HCT116 (cell line): ENCODE results near the gene CDK2. TPM values are rescaled to one million over a fixed set of nuclear protein-coding genes. Genes with fewer than 3 reads are reported as not detected.

Experiments used
- ATAC-seq: fragments of 200-7000 bp; cut with Tn5 transposase; 2 replicates; pipeline ENCODE4 v1.9.1; 2020; ENCODE audit warnings: mild to moderate bottlenecking, moderate library complexity
- BruUV-seq: library from RNA; stranded (reverse); fragments of 400-500 nt; replicated peaks from 2 replicates; lab custom pipeline; 2021; lab: Mats Ljungman, UMichigan
- CTCF ChIA-PET: fragments of 300-600 bp; sonication (Branson Sonifier 250); formaldehyde crosslinking; loops from one replicate; lab custom pipeline; 2021; ENCODE audit warnings: antibody characterized with exemption; lab: Charles Lee
- POLR2A ChIA-PET: fragments of 300-600, 350-600 bp; sonication (Branson Sonifier 250); formaldehyde crosslinking; loops from one replicate; lab custom pipeline; 2021; ENCODE audit warnings: antibody characterized with exemption; lab: Charles Lee
- RAD21 ChIA-PET, 2 experiments: fragments of 300-600 bp; sonication (Branson Sonifier 250); formaldehyde crosslinking; loops; one replicate each; lab custom pipeline; 2023; ENCODE audit warnings: low total read pairs in 2 of 2; ENCODE audit not compliant: uncharacterized antibody in 2 of 2, unreplicated experiment in 2 of 2, low non-redundant PET in 1 of 2; lab: Charles Lee
- DNase-seq: peaks from one replicate; pipeline ENCODE4 v3.0.0-alpha.2; 2010; ENCODE audit warnings: low read depth, low spot score
- H2AFZ ChIP-seq: fragments of 200-600 bp; shearing (Covaris generic), sonication (generic); 2 replicates; pipeline ENCODE4 v1.6.1; 2017; ENCODE audit warnings: low read depth, mixed run types, mixed read lengths, antibody characterized with exemption, low read length; ENCODE audit not compliant: poor library complexity, severe bottlenecking
- H3K27ac ChIP-seq: 2 replicates; pipeline ENCODE4 v1.5.1; 2012; ENCODE audit warnings: low read depth, low read length
- H3K27me3 ChIP-seq: fragments of 200-600 bp; sonication (generic); 2 replicates; pipeline ENCODE4 v1.6.1; 2016; ENCODE audit warnings: mixed run types, low read length, mixed read lengths; ENCODE audit not compliant: insufficient read depth
- H3K36me3 ChIP-seq, 2 experiments: fragments of 200-500 bp in 1 of 2; fragments of 200-600 bp in 1 of 2; sonication (Bioruptor generic) in 1 of 2; sonication (generic) in 1 of 2; 2 replicates each; pipeline versions ENCODE4 v1.5.1 to v1.6.1; 2014 to 2016; ENCODE audit warnings: low read length in 2 of 2, inconsistent platforms in 1 of 2, mixed read lengths in 1 of 2, mixed run types in 1 of 2; ENCODE audit not compliant: insufficient read depth in 2 of 2, control insufficient read depth in 1 of 2
- H3K4me1 ChIP-seq, 2 experiments: fragments of 200-600 bp in 1 of 2; sonication (generic) in 1 of 2; 2 replicates each; pipeline versions ENCODE4 v1.5.1 to v1.6.1; 2012 to 2017; ENCODE audit warnings: low read length in 2 of 2, inconsistent platforms in 1 of 2, mild to moderate bottlenecking in 1 of 2, mixed read lengths in 1 of 2, mixed run types in 1 of 2, moderate library complexity in 1 of 2; ENCODE audit not compliant: insufficient read depth in 2 of 2, control insufficient read depth in 1 of 2
- H3K4me2 ChIP-seq: fragments of 200-600 bp; sonication (generic); 2 replicates; pipeline ENCODE4 v1.6.1; 2017; ENCODE audit warnings: mixed run types, low read length, mixed read lengths
- H3K4me3 ChIP-seq, 2 experiments: fragments of 200-600 bp in 1 of 2; sonication (generic) in 1 of 2; replicated peaks in 1 of 2; 2 replicates each; pipeline ENCODE4 v1.5.1; 2011 to 2016; ENCODE audit warnings: low read length in 2 of 2, control low read depth in 1 of 2, low read depth in 1 of 2, mild to moderate bottlenecking in 1 of 2, mixed read lengths in 1 of 2, mixed run types in 1 of 2
- H3K79me2 ChIP-seq: fragments of 200-600 bp; sonication (generic); 2 replicates; pipeline ENCODE4 v1.6.1; 2017; ENCODE audit warnings: mild to moderate bottlenecking, mixed run types, low read length, moderate library complexity, mixed read lengths; ENCODE audit not compliant: insufficient read depth
- H3K9ac ChIP-seq: fragments of 200-600 bp; sonication (generic); 2 replicates; pipeline ENCODE4 v1.6.1; 2016; ENCODE audit warnings: low read length, mixed read lengths
- H3K9me2 ChIP-seq: fragments of 200-600 bp; sonication (generic), shearing (Covaris generic); 2 replicates; pipeline ENCODE4 v1.6.1; 2017; ENCODE audit warnings: mixed run types, mild to moderate bottlenecking, moderate library complexity; ENCODE audit not compliant: insufficient read depth
- H3K9me3 ChIP-seq, 2 experiments: fragments of 200-500 bp in 1 of 2; fragments of 200-600 bp in 1 of 2; sonication (Bioruptor generic) in 1 of 2; sonication (generic) in 1 of 2; 2 replicates each; pipeline ENCODE4 v1.6.1; 2014 to 2017; ENCODE audit warnings: low read length in 2 of 2, mixed read lengths in 2 of 2, inconsistent platforms in 1 of 2, low read depth in 1 of 2, mild to moderate bottlenecking in 1 of 2, mixed run types in 1 of 2, moderate library complexity in 1 of 2; ENCODE audit not compliant: control insufficient read depth in 1 of 2, insufficient read depth in 1 of 2
- H4K20me1 ChIP-seq: fragments of 200-600 bp; sonication (generic), shearing (Covaris generic); 2 replicates; pipeline ENCODE4 v1.6.1; 2017; ENCODE audit warnings: mixed run types, mild to moderate bottlenecking, moderate library complexity; ENCODE audit not compliant: insufficient read depth
- CBX3 ChIP-seq: IDR thresholded peaks from 2 replicates; pipeline ENCODE4 v1.6.1; 2012; ENCODE audit warnings: low read depth
- CEBPB ChIP-seq: IDR thresholded peaks from 2 replicates; pipeline ENCODE4 v1.6.1; 2012; ENCODE audit warnings: low read depth
- EGR1 ChIP-seq: IDR thresholded peaks from 2 replicates; pipeline ENCODE4 v1.6.1; 2012; ENCODE audit warnings: low read depth
- EZH2 ChIP-seq: fragments of 200-600 bp; sonication (generic); IDR thresholded peaks from 2 replicates; pipeline ENCODE4 v1.6.1; 2017; ENCODE audit warnings: antibody characterized with exemption, mixed run types
- EZH2phosphoT487 ChIP-seq: fragments of 200-600 bp; IDR thresholded peaks from 2 replicates; pipeline ENCODE4 v1.6.1; 2018; ENCODE audit warnings: antibody characterized with exemption, borderline replicate concordance
- POLR2A ChIP-seq: IDR thresholded peaks from 2 replicates; pipeline ENCODE4 v1.7.0; 2011; ENCODE audit warnings: borderline replicate concordance; ENCODE audit not compliant: insufficient read depth, insufficient read length; ENCODE audit errors: extremely low read depth
- RAD21 ChIP-seq: IDR thresholded peaks from 2 replicates; pipeline ENCODE4 v1.6.1; 2012; ENCODE audit warnings: low read depth, mild to moderate bottlenecking
- SP1 ChIP-seq: IDR thresholded peaks from 2 replicates; pipeline ENCODE4 v1.6.1; 2012; ENCODE audit warnings: low read depth
- SRF ChIP-seq: IDR thresholded peaks from 2 replicates; pipeline ENCODE4 v1.6.1; 2012; ENCODE audit warnings: low read depth
- TCF7L2 ChIP-seq: IDR thresholded peaks from 2 replicates; pipeline ENCODE4 v1.7.0; 2011; ENCODE audit warnings: borderline replicate concordance, inconsistent platforms; ENCODE audit not compliant: insufficient read depth, insufficient read length; ENCODE audit errors: extremely low read depth
- YY1 ChIP-seq: IDR thresholded peaks from 2 replicates; pipeline ENCODE4 v1.6.1; 2011; ENCODE audit warnings: low read length, low read depth, moderate library complexity, mild to moderate bottlenecking; ENCODE audit not compliant: insufficient replicate concordance; ENCODE audit errors: extremely low read depth
- ZBTB33 ChIP-seq: IDR thresholded peaks from 2 replicates; pipeline ENCODE4 v1.6.1; 2011; ENCODE audit warnings: mild to moderate bottlenecking, low read length, moderate library complexity; ENCODE audit not compliant: insufficient replicate concordance; ENCODE audit errors: extremely low read depth
- ZFX ChIP-seq: fragments of 450-650 bp; IDR thresholded peaks from 2 replicates; pipeline ENCODE4 v1.6.1; 2017
- intact Hi-C: fragments of 100-400 bp; cut with micrococcal nuclease; formaldehyde crosslinking; loops from 2 replicates; pipeline ENCODE4 v1.10.0; 2022
- total RNA-seq: library from RNA; stranded (reverse); gene quantifications from one replicate; pipeline ENCODE4 v1.2.1, GENCODE V29; 2021; ENCODE audit not compliant: unreplicated experiment
- TF ChIP-seq, protein P1 (sequence below): IDR thresholded peaks from 2 replicates; pipeline ENCODE4 v1.6.1; 2012
- TF ChIP-seq, protein P2 (sequence below): IDR thresholded peaks from 2 replicates; pipeline ENCODE4 v1.6.1; 2012

The CDK2 gene
- total RNA-seq, 1 experiment from 2014 or later = 90.9 TPM

- TF ChIP-seq EZH2 (no peak), SRF (no peak), RAD21 (peak; percentile 91), ZFX (no peak), CEBPB (no peak), CBX3 (no peak)
- TF ChIP-seq, protein P1, sequence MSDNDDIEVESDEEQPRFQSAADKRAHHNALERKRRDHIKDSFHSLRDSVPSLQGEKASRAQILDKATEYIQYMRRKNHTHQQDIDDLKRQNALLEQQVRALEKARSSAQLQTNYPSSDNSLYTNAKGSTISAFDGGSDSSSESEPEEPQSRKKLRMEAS = no peak
Measured at GRCh38 chr12:55940065-55940732, 26.4 kb upstream of the CDK2 start (continued).

GRCh38 chr12:55942055-55942454, 24.6 kb upstream of the CDK2 start:
- ChIA-PET POLR2A (no interaction called here), RAD21 (no interaction called here), CTCF (interaction anchor here (0.9 kb wide), 1 partner anchor 12 kb away, joined by 3 read pairs; no protein-coding TSS in a partner anchor)
- peaks cover 4 to 25% of the 10 kb centered on the region in 2 experiments for H3K4me1 ChIP-seq
- H3K27ac ChIP-seq = no peak overlapping the region
- no peak for TF ChIP-seq POLR2A
- no peak for TF ChIP-seq SP1
- no peak for TF ChIP-seq EZH2phosphoT487
- TF ChIP-seq RAD21 = no peak
- TF ChIP-seq CBX3 = no peak
- TF ChIP-seq EGR1 = no peak
- TF ChIP-seq CEBPB = no peak
- TF ChIP-seq TCF7L2 = no peak
- TF ChIP-seq, protein P2, sequence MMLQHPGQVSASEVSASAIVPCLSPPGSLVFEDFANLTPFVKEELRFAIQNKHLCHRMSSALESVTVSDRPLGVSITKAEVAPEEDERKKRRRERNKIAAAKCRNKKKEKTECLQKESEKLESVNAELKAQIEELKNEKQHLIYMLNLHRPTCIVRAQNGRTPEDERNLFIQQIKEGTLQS = no peak
- TF ChIP-seq SRF = no peak
- TF ChIP-seq ZBTB33 = no peak
- TF ChIP-seq EZH2 = no peak
- TF ChIP-seq, protein P1 = no peak
- no peak for TF ChIP-seq YY1
- H3K9me3 ChIP-seq = no peaks in the 10 kb centered on the region
- no peak overlapping the region for H2AFZ ChIP-seq
- no peak overlapping the region for H3K4me2 ChIP-seq
- intact Hi-C loops = no loop called here
- no peak for DNase-seq
- H3K9ac ChIP-seq = no peak overlapping the region
- H3K9me2 ChIP-seq = no peaks in the 10 kb centered on the region
- ATAC-seq = no peak
- H3K36me3 ChIP-seq = peaks cover 2 to 6% of the 10 kb centered on the region in 2 experiments; a peak in 2 of 4 replicates
- no peaks in the 10 kb centered on the region for H3K79me2 ChIP-seq
- H3K27me3 ChIP-seq = no peaks in the 10 kb centered on the region
- no TSS peak for BruUV-seq
- H4K20me1 ChIP-seq = no peaks in the 10 kb centered on the region
- H3K4me3 ChIP-seq = no peak overlapping the region
